Mesendoderm (in vitro differentiated cells): Measurements from ENCODE around the gene ITGAL.
"Not testable (repeated sequence)": the region's sequence is repeated elsewhere in the genome, so short reads cannot be mapped to it uniquely, and the experiment has no call there.

Experiments used
- DNase-seq: peaks from one replicate; pipeline ENCODE4 v3.0.0; 2013
- H2AK5ac ChIP-seq: 2 replicates; pipeline ENCODE4 v1.6.1; 2013; ENCODE audit warnings: low read length, inconsistent platforms
- H2BK120ac ChIP-seq: 2 replicates; pipeline ENCODE4 v1.6.1; 2013; ENCODE audit warnings: low read depth, mild to moderate bottlenecking, low read length, moderate library complexity, mixed read lengths
- H2BK15ac ChIP-seq: replicated peaks from 2 replicates; pipeline ENCODE4 v1.6.1; 2013; ENCODE audit warnings: low read depth, mild to moderate bottlenecking, moderate library complexity
- H2BK5ac ChIP-seq: 2 replicates; pipeline ENCODE4 v1.6.1; 2013; ENCODE audit warnings: low read length, inconsistent platforms
- H3K18ac ChIP-seq: 2 replicates; pipeline ENCODE4 v1.6.1; 2013; ENCODE audit warnings: mild to moderate bottlenecking, low read length, mixed read lengths
- H3K23ac ChIP-seq: one replicate; pipeline ENCODE4 v1.6.1; 2013; ENCODE audit warnings: low read length
- H3K27ac ChIP-seq: 2 replicates; pipeline ENCODE4 v1.5.1; 2013; ENCODE audit warnings: low read depth, mild to moderate bottlenecking, inconsistent platforms, low read length, moderate library complexity
- H3K27me3 ChIP-seq: 2 replicates; pipeline ENCODE4 v1.6.1; 2013; ENCODE audit warnings: low read length, control low read depth, mild to moderate bottlenecking, inconsistent platforms; ENCODE audit not compliant: insufficient read depth, poor library complexity
- H3K36me3 ChIP-seq: 2 replicates; pipeline ENCODE4 v1.6.1; 2013; ENCODE audit warnings: low read length, inconsistent platforms; ENCODE audit not compliant: control insufficient read depth, insufficient read depth
- H3K4ac ChIP-seq: one replicate; pipeline ENCODE4 v1.6.1; 2013; ENCODE audit warnings: low read depth, mild to moderate bottlenecking, low read length, moderate library complexity
- H3K4me1 ChIP-seq: 2 replicates; pipeline ENCODE4 v1.6.1; 2013; ENCODE audit warnings: low read depth, low read length, inconsistent platforms; ENCODE audit not compliant: control insufficient read depth
- H3K4me2 ChIP-seq: 2 replicates; pipeline ENCODE4 v1.6.1; 2013; ENCODE audit warnings: low read length
- H3K4me3 ChIP-seq: 2 replicates; pipeline ENCODE4 v1.5.1; 2013; ENCODE audit warnings: mild to moderate bottlenecking, low read length
- H3K56ac ChIP-seq: one replicate; pipeline ENCODE4 v1.6.1; 2013; ENCODE audit warnings: low read length
- H3K79me1 ChIP-seq: 2 replicates; pipeline ENCODE4 v1.6.1; 2013; ENCODE audit warnings: low read length, inconsistent platforms
- H3K79me2 ChIP-seq: 2 replicates; pipeline ENCODE4 v1.6.1; 2013; ENCODE audit warnings: mild to moderate bottlenecking, low read length; ENCODE audit not compliant: control insufficient read depth, insufficient read depth
- H3K9ac ChIP-seq: 2 replicates; pipeline ENCODE4 v1.6.1; 2013; ENCODE audit warnings: low read length, inconsistent platforms
- H4K5ac ChIP-seq: one replicate; pipeline ENCODE4 v1.6.1; 2013; ENCODE audit warnings: low read length
- H4K8ac ChIP-seq: one replicate; pipeline ENCODE4 v1.6.1; 2013; ENCODE audit warnings: low read depth, mild to moderate bottlenecking, control low read depth, low read length, moderate library complexity
- WGBS: extraction: QIAGEN DNeasy Blood & Tissue Kit; methylation state at CpG from one replicate; pipeline ENCODE4 v1.1.7; 2013; ENCODE audit warnings: low lambda C conversion rate, missing lambda C conversion rate; ENCODE audit not compliant: insufficient coverage; ENCODE audit errors: extremely low coverage; 5-methylcytosine and 5-hydroxymethylcytosine counted together

The ITGAL gene

DNA sequence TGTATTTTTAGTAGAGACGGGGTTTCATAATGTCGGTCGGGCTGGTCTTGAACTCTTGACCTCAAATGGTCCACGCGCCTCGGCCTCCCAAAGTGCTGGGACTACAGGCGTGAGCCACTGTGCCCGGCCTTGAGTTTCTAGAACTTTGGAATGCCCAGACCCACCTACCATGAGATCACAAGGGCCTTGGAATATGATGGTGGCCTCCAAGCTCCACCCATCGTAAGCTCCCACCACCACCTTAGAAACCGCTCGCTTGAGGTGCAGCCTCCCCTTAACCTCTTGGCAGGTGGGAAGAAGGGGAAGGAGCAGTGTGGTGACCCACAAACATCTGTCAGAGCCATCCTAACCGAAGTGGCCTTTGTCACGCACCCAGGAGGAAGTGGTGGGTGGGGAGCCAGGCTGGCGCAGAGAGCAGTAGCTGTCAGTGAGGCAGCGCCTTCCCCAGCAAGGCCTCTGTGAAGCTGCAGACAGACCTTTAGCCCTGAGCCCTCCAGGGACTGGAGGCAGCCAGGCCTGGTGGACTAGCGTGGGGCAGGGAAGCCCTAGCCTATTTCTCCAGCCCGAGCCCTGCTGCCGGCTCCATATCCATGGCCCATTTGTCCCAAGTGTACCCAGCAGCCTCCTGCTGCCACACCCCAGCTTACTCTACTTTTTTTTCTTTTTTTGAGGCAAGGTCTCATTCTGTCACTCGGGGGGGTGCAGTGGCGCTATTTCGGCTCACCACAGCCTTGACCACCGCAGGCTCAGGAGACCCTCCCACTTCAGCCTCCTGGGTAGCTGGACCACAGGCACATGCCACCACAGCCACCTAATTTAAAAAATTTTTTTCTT is 13.8 kb upstream of the ITGAL start:
- no peaks in the 10 kb centered on the region for H3K27me3 ChIP-seq
- no peak for DNase-seq
- H3K56ac ChIP-seq: no peak overlapping the region
- no CpG with 5 or more reads among the region's 22 CpGs for WGBS
- no peak overlapping the region for H2BK15ac ChIP-seq
- H3K9ac ChIP-seq: no peak overlapping the region
- H3K79me1 ChIP-seq: no peaks in the 10 kb centered on the region
- no peaks in the 10 kb centered on the region for H3K36me3 ChIP-seq
- H2BK5ac ChIP-seq: no peak overlapping the region
- no peak overlapping the region for H3K4ac ChIP-seq
- H3K4me2 ChIP-seq: no peak overlapping the region
- H3K23ac ChIP-seq: no peak overlapping the region
- no peak overlapping the region for H3K27ac ChIP-seq
- no peak overlapping the region for H4K5ac ChIP-seq
- no peak overlapping the region for H3K4me3 ChIP-seq
- no peak overlapping the region for H3K18ac ChIP-seq
- H2BK120ac ChIP-seq: no peak overlapping the region
- H3K79me2 ChIP-seq: no peaks in the 10 kb centered on the region
- no peak overlapping the region for H2AK5ac ChIP-seq
- H3K4me1 ChIP-seq: no peaks in the 10 kb centered on the region
- no peak overlapping the region for H4K8ac ChIP-seq

DNA sequence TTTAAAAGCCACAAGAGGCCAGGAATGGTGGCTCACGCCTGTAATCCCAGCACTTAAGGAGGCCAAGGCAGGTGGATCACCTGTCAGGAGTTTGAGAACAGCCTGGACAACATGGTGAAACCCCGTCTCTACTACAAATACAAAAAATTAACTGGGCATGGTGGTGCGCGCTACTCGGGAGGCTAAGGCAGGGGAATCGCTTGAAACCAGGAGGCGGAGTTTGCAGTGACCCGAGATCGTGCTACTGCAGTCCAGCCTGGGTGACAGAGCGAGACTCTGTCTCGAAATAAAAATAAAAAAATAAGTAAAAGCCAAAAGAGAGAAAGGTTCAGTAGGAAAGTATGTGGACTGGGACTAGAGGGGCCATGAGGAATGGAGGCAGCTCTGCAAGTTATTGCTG is 13.1 kb upstream of the ITGAL start:
- Histone ChIP-seq H3K4me3 (no peak overlapping the region), H3K79me1 (no peaks in the 10 kb centered on the region), H2BK15ac (no peak overlapping the region), H2BK5ac (no peak overlapping the region), H3K4me2 (no peak overlapping the region), H3K27me3 (no peaks in the 10 kb centered on the region), H4K8ac (no peak overlapping the region), H2BK120ac (no peak overlapping the region), H3K27ac (no peak overlapping the region), H3K18ac (no peak overlapping the region), H3K4ac (no peak overlapping the region), H3K79me2 (no peaks in the 10 kb centered on the region), H3K56ac (no peak overlapping the region), H4K5ac (no peak overlapping the region), H3K9ac (no peak overlapping the region), H3K4me1 (no peaks in the 10 kb centered on the region), H3K36me3 (no peaks in the 10 kb centered on the region), H2AK5ac (no peak overlapping the region), H3K23ac (no peak overlapping the region)
- DNase-seq: no peak
- WGBS: no CpG with 5 or more reads among the region's 11 CpGs

DNA sequence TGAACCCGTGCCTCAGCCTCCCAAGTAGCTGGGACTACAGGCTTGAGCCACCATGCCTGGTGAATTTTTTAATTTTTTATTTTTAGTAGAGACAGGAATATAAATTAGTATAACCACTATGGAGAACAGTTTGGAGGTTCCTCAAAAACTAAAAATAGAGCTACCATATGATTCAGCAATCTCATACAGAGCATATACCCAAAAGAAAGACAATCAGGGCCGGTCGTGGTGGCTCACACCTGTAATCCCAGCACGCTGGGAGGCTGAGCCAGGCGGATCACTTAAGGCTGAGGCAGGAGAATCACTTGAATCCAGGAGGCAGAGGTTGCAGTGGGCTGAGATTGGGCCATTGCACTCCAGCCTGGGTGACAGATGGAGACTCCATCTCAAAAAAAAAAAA is 11.1 kb upstream of the ITGAL start:
- not testable (repeated sequence) for H3K9ac ChIP-seq, H3K4ac ChIP-seq, H4K5ac ChIP-seq, H3K79me1 ChIP-seq, H3K79me2 ChIP-seq, H3K4me3 ChIP-seq, H3K18ac ChIP-seq, H3K27me3 ChIP-seq, H3K36me3 ChIP-seq, H3K27ac ChIP-seq, H2BK120ac ChIP-seq, H3K4me1 ChIP-seq, H3K56ac ChIP-seq, DNase-seq, H2BK5ac ChIP-seq, H3K23ac ChIP-seq, H3K4me2 ChIP-seq, H4K8ac ChIP-seq, H2BK15ac ChIP-seq, H2AK5ac ChIP-seq
- WGBS: no CpG with 5 or more reads among the region's 5 CpGs

DNA sequence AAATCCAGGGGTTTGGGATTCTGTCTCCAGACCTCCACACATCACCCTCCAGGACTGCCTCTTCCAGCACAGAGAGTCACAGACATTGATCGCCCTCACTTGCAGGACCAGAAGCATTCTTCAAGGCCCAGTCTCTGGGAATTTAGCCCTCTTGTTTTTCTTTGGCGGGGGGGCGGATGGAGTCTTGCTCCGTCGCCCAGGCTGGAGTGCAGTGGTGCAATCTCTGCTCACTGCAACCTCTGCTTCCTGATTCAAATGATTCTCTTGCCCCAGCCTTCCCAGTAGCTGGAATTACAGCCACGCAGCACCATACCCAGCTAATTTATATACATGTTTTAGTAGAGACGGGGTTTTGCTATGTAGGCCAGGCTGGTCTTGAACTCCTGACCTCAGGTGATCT is 8.5 kb upstream of the ITGAL start:
- no peak for DNase-seq
- no peak overlapping the region for H3K9ac ChIP-seq
- H4K8ac ChIP-seq: no peak overlapping the region
- H3K4me3 ChIP-seq: no peak overlapping the region
- H3K79me1 ChIP-seq: no peaks in the 10 kb centered on the region
- H3K4me1 ChIP-seq: no peaks in the 10 kb centered on the region
- no peak overlapping the region for H3K4ac ChIP-seq
- no peak overlapping the region for H3K27ac ChIP-seq
- H2BK5ac ChIP-seq: no peak overlapping the region
- no CpG with 5 or more reads among the region's 7 CpGs for WGBS
- H2BK120ac ChIP-seq: no peak overlapping the region
- H3K18ac ChIP-seq: no peak overlapping the region
- no peak overlapping the region for H3K23ac ChIP-seq
- no peak overlapping the region for H2BK15ac ChIP-seq
- H3K56ac ChIP-seq: no peak overlapping the region
- H2AK5ac ChIP-seq: no peak overlapping the region
- H3K79me2 ChIP-seq: no peaks in the 10 kb centered on the region
- H3K27me3 ChIP-seq: no peaks in the 10 kb centered on the region
- H3K4me2 ChIP-seq: no peak overlapping the region
- H3K36me3 ChIP-seq: no peaks in the 10 kb centered on the region
- H4K5ac ChIP-seq: no peak overlapping the region

DNA sequence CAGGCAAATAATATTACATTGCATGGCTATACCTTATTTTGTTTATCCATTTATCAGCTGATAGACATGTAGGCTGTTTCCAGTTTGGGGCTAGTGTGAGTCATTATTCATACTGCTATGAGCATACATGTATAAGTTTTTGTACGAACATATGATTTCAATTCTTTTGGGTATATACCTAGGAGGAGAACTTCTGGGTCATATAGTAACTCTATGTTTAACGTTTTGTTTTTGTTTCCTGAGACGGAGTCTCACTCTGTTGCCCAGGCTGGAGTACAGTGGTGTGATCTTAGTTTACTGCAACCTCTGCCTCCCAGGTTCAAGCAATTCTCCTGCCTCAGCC is 2.4 kb upstream of the ITGAL start:
- H4K5ac ChIP-seq: no peak overlapping the region
- H3K27me3 ChIP-seq: no peaks in the 10 kb centered on the region
- no peak overlapping the region for H3K18ac ChIP-seq
- H3K4me3 ChIP-seq: no peak overlapping the region
- H2BK15ac ChIP-seq: no peak overlapping the region
- no peaks in the 10 kb centered on the region for H3K36me3 ChIP-seq
- H2AK5ac ChIP-seq: no peak overlapping the region
- H3K4ac ChIP-seq: no peak overlapping the region
- H3K79me1 ChIP-seq: no peaks in the 10 kb centered on the region
- H3K9ac ChIP-seq: no peak overlapping the region
- no peaks in the 10 kb centered on the region for H3K79me2 ChIP-seq
- H4K8ac ChIP-seq: no peak overlapping the region
- no peaks in the 10 kb centered on the region for H3K4me1 ChIP-seq
- H3K56ac ChIP-seq: no peak overlapping the region
- no peak overlapping the region for H3K23ac ChIP-seq
- no peak for DNase-seq
- no peak overlapping the region for H3K27ac ChIP-seq
- no peak overlapping the region for H2BK5ac ChIP-seq
- H3K4me2 ChIP-seq: no peak overlapping the region
- no peak overlapping the region for H2BK120ac ChIP-seq
- WGBS: no CpG with 5 or more reads among the region's 3 CpGs

DNA sequence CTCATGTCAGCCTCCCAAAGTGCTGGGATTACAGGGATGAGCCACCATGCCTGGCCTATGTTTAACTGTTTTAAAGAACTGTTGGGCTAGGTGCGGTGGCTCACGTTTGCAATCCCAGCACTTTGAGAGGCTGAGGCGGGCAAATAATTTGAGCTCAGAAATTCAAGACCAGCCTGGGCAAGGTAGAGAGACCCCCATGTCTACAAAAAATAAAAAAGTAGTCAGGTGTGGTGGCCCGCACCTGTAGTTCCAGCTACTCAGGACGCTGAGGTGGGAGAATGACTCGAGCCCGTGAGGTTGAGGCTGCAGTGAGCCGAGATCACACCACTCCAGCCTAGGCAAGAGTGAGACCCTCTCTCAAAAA is 1.9 kb upstream of the ITGAL start:
- H3K27me3 ChIP-seq: no peaks in the 10 kb centered on the region
- H3K4me1 ChIP-seq: no peaks in the 10 kb centered on the region
- no peak overlapping the region for H4K8ac ChIP-seq
- H2BK15ac ChIP-seq: no peak overlapping the region
- H2AK5ac ChIP-seq: no peak overlapping the region
- H3K56ac ChIP-seq: no peak overlapping the region
- no peak overlapping the region for H3K9ac ChIP-seq
- H3K79me2 ChIP-seq: no peaks in the 10 kb centered on the region
- no peak overlapping the region for H3K27ac ChIP-seq
- WGBS: no CpG with 5 or more reads among the region's 8 CpGs
- no peak overlapping the region for H4K5ac ChIP-seq
- no peak overlapping the region for H2BK120ac ChIP-seq
- H3K4me3 ChIP-seq: no peak overlapping the region
- no peak for DNase-seq
- no peak overlapping the region for H3K4ac ChIP-seq
- no peaks in the 10 kb centered on the region for H3K36me3 ChIP-seq
- H2BK5ac ChIP-seq: no peak overlapping the region
- no peaks in the 10 kb centered on the region for H3K79me1 ChIP-seq
- no peak overlapping the region for H3K4me2 ChIP-seq
- H3K18ac ChIP-seq: no peak overlapping the region
- no peak overlapping the region for H3K23ac ChIP-seq
